Measurements from ENCODE around the gene SMAD1.

The SMAD1 gene

DNA sequence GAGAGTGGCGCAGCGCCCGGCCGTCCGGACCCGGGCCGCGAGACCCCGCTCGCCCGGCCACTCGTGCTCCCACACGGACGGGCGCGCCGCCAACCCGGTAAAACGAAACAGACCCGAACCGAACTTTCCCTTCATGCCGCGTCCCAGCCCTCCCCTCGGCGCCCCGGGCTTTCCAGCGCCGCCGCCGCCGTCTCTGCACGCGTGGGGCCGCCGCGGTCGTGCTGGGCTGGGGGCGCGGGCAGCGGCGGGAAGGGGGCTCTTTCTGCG, 222 bp downstream of the SMAD1 start:
- Histone ChIP-seq H3K4me3 (peak overlapping the region; percentile 91), H3K27ac (peak overlapping the region; percentile 89 to 98)
- TF ChIP-seq, protein P1, sequence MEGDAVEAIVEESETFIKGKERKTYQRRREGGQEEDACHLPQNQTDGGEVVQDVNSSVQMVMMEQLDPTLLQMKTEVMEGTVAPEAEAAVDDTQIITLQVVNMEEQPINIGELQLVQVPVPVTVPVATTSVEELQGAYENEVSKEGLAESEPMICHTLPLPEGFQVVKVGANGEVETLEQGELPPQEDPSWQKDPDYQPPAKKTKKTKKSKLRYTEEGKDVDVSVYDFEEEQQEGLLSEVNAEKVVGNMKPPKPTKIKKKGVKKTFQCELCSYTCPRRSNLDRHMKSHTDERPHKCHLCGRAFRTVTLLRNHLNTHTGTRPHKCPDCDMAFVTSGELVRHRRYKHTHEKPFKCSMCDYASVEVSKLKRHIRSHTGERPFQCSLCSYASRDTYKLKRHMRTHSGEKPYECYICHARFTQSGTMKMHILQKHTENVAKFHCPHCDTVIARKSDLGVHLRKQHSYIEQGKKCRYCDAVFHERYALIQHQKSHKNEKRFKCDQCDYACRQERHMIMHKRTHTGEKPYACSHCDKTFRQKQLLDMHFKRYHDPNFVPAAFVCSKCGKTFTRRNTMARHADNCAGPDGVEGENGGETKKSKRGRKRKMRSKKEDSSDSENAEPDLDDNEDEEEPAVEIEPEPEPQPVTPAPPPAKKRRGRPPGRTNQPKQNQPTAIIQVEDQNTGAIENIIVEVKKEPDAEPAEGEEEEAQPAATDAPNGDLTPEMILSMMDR (IDR thresholded peaks at IDR 0.05) = no peak
- DNase-seq (ENCODE audit: low spot score) = no peak

DNA sequence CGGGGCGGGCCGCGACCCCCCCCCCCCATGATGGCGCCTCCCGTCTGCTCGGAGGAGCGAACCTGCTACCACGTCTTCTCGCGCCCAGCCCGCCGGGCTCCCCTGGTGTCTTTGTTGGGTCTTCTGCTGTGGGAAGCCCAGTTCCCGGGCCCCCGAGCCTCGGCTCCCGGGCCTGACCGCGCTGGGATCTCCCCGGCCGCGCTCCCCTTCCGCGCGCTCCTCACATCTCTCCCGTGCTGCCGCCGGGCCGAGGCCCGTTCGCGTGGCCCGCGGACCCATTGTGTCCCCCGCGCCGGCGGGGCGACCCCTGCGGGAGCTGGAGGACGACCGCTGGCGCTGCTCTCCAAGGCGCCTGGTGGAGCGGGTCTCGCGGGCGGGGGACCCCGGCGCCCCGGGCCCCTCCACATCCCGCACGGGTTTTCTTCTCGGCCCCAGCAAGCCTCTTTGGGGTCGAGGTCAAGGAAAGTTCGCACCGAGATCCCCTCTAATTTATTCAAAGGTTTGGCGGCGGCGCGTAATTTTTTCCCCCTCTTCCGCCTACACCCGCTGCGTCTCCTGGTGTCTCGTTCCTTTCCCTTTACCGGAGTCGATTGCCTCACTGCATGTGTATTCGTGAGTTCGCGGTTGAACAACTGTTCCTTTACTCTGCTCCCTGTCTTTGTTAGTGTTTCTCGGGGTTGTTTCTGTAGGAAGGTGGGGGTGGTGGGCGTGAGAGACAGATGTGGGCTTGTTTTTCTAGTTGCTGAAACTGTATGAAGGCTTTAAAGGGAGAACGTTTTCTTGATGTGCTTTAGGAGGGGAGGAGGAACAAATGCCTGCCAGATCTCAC, 770 bp downstream of the SMAD1 start:
- no peak for DNase-seq (ENCODE audit: low spot score)
- Histone ChIP-seq H3K27ac (peak overlapping the region; percentile 89 to 98), H3K4me3 (peak overlapping the region; percentile 91)
- TF ChIP-seq, protein P1 (IDR thresholded peaks at IDR 0.05) = no peak

DNA sequence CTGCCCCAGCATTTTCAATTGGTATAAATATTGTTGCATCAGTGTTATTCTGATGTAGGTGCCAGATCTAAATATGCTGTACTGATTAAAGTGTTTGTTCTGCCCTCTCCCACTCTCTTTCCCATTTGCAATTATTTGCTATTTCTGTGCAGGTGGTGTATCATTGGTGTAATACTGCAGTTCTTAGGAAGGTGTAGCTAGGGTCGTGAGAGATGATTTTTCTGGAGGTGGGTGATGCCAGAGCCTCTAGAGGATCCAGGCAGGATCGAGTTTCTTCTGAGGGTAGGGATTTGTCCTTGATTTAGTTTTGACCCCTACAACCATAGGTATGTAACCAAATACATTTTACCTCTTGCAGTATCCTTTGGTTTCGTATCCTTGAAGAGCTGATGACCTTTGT, 1.9 kb downstream of the SMAD1 start:
- Histone ChIP-seq H3K27ac (peak overlapping the region in 1 of 2 donors; percentile 89), H3K4me3 (peak overlapping the region; percentile 91)
- DNase-seq (ENCODE audit: low spot score) = no peak
- TF ChIP-seq, protein P1 (IDR thresholded peaks at IDR 0.05) = no peak

DNA sequence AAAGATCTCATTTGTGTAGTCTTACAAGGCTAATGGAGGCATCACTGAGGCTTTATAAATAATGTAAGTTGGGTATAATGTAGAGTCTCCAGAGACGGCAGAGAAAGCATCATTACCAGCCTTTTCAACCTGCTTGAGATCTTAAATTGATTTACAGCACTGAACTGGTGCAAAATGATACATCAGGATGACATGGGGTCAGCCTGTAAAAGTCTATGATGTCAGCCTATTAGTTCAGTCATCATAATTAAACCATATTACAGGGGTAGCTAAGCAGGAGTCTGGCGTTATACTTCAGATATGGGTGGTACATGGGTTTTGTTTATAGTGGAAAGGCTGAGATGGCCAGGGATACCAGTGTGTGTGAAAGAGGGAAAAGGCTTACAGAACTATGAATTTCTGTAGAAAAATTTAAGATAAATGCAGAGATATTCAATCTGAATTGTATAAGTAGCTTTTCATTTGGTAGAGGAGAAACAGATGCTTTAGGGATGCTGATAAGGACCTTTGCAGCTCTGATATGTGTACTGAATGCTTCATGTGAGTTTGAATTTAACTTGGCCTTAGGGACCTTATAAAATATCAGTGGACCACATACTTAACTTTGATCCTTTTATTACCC, 2.7 kb downstream of the SMAD1 start:
- Histone ChIP-seq H3K4me3 (peak overlapping the region; percentile 25), H3K27ac (no peak overlapping the region)
- DNase-seq (ENCODE audit: low spot score) = no peak
- TF ChIP-seq, protein P1 (IDR thresholded peaks at IDR 0.05) = no peak

DNA sequence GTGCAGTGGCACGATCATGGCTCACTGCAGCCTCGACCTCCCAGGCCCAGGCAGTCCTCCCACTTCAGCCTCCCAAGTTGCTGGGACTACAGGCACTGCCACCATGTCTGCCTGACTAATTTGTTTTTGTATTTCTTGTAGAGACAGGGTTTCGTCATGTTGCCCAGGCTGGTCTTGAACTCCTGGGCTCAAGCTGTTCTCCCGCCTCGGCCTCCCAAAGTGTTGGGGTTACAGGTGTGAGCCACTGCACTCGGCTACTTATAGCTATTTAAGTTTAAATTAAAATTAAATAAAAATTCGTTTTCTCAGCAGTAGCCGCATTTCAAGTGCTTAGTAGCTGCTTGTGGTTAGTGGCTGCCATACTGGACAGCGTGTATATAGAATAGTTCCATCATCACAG, 3.5 kb downstream of the SMAD1 start:
- TF ChIP-seq, protein P1 (IDR thresholded peaks at IDR 0.05) = no peak
- no peak for DNase-seq (ENCODE audit: low spot score)
- Histone ChIP-seq H3K27ac (no peak overlapping the region), H3K4me3 (no peak overlapping the region)

DNA sequence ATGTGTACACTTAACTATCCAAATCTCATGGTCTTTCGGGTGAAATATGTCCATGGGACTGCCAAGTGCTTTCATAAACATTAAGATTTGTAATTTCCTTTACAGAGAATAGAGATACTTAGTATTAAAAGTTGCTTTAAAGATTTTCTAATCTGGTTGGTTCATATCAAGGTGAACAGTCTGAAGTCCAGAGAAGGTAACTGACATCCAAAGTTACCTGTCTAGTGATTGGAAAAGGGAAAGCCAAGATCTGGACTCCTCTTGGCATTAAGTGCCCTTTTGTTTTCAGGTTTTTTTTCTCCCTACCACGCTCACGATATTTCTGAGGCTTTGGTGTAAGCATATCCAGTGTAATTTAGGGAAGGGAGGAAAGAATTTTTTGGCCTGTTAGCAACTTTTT, 5.0 kb downstream of the SMAD1 start:
- no peak for DNase-seq (ENCODE audit: low spot score)

More for the DNA sequence above, 5.0 kb downstream of the SMAD1 start:
- H3K4me3 ChIP-seq = no peak overlapping the region
- H3K27ac ChIP-seq = no peak overlapping the region
- TF ChIP-seq, protein P1 (IDR thresholded peaks at IDR 0.05) = no peak

All from coronary artery (tissue), 2 donors.